Sigmoid colon (tissue), 7 donors: ENCODE results near the gene MVB12B. TPM values are rescaled to one million over a fixed set of nuclear protein-coding genes. Genes with fewer than 3 reads are reported as not detected.
A peak's percentile ranks its signal among the peaks of the same experiment; 100 is the strongest.

ENCODE experiments used
- DNase-seq: peaks from one replicate; pipeline ENCODE4 v3.0.0-alpha.2; 2019
- H3K27ac ChIP-seq, 4 donors: fragments of 200-600 bp; sonication (generic); one replicate each; pipeline ENCODE4 v1.5.1; 2016 to 2019; ENCODE audit warnings: mild to moderate bottlenecking in 1 of 4
- H3K27me3 ChIP-seq, 3 donors: fragments of 200-600 bp; sonication (generic); one replicate each; pipeline ENCODE4 v1.5.1; 2019; ENCODE audit warnings: mild to moderate bottlenecking in 1 of 3
- H3K36me3 ChIP-seq, 4 donors: fragments of 200-600 bp; sonication (generic); one replicate each; pipeline ENCODE4 v1.5.1; 2016 to 2019
- H3K4me1 ChIP-seq, 4 donors: fragments of 200-600 bp; sonication (generic); one replicate each; pipeline ENCODE4 v1.5.1; 2017 to 2019
- H3K4me3 ChIP-seq, 4 donors: fragments of 200-600 bp; sonication (generic); one replicate each; pipeline ENCODE4 v1.5.1; 2017 to 2019; ENCODE audit warnings: mild to moderate bottlenecking in 2 of 4, moderate library complexity in 1 of 4
- H3K9me3 ChIP-seq, 4 donors: fragments of 200-600 bp in 3 of 4; sonication (generic) in 3 of 4; one replicate each; pipeline versions ENCODE4 v1.5.1 to v1.6.1; 2013 to 2019
- CTCF ChIP-seq, 4 experiments: fragments of 450-650 bp in 3 of 4; fragments of 200-600 bp in 1 of 4; IDR thresholded peaks; one replicate each; pipeline ENCODE4 v1.5.1; 2016 to 2019; ENCODE audit warnings: antibody characterized with exemption in 4 of 4, mild to moderate bottlenecking in 3 of 4, moderate library complexity in 2 of 4
- EP300 ChIP-seq, 4 donors: sonication (generic); formaldehyde crosslinking; IDR thresholded peaks; one replicate each; pipeline ENCODE4 v1.6.1; 2017; ENCODE audit warnings: antibody characterized with exemption in 4 of 4
- POLR2A ChIP-seq, 2 donors: fragments of 450-650 bp; IDR thresholded peaks; one replicate each; pipeline ENCODE4 v1.6.1; 2016; ENCODE audit warnings: antibody characterized with exemption in 2 of 2, mild to moderate bottlenecking in 2 of 2, moderate library complexity in 2 of 2
- POLR2AphosphoS5 ChIP-seq, 4 donors: sonication (generic); formaldehyde crosslinking; IDR thresholded peaks; one replicate each; pipeline ENCODE4 v1.6.1; 2017; ENCODE audit warnings: antibody characterized with exemption in 4 of 4
- whole genome bisulfite sequencing, 2 donors: extraction: QIAGEN DNeasy Blood & Tissue Kit; methylation state at CpG; one replicate each; pipeline ENCODE4 v1.1.7; 2013; 5-methylcytosine and 5-hydroxymethylcytosine counted together
- intact Hi-C: fragments of 100-400 bp; cut with DNase I; formaldehyde crosslinking; loops from one replicate; pipeline ENCODE4 v1.15.1; 2023
- polyA plus RNA-seq, 3 donors: library from polyadenylated mRNA; stranded (reverse); fragments of 200-250 nt; gene quantifications; one replicate each; pipeline ENCODE4 v1.2.3, GENCODE V29; 2013
- total RNA-seq, 4 donors: library from RNA; depleted of rRNA; stranded (reverse); fragments of >200 nt; gene quantifications; one replicate each; pipeline ENCODE4 v1.1.0, GENCODE V29; 2016
- donor health status: healthy with polysubstance abuse.
- donor health status: Bipolar disorder and iron deficiency.
- donor health status: healthy.

Gene MVB12B
- total and polyA plus RNA-seq, 7 donors = 5.1 to 14.4 (median 12.2) TPM

GRCh38 chr9:126348911-126349550 is 22.4 kb downstream of the MVB12B start:
- intact Hi-C loops = no loop called here
- peaks cover 0 to 4% (median 0%) of the 10 kb centered on the region in 4 donors for H3K4me1 ChIP-seq
- no peak for DNase-seq
- no peak overlapping the region for H3K4me3 ChIP-seq
- H3K27ac ChIP-seq = peak overlapping the region in 3 of 4 donors; percentile 10 to 50 (median 47)
- WGBS, 2 donors = 12 to 52% methylated on average over 7 of the region's 7 CpGs
- H3K36me3 ChIP-seq = peaks cover 0 to 14% (median 0%) of the 10 kb centered on the region in 4 donors
- H3K9me3 ChIP-seq = peaks cover 0 to 4% (median 0%) of the 10 kb centered on the region in 4 donors
- no peak for TF ChIP-seq POLR2A (IDR thresholded peaks at IDR 0.05)
- no peak for TF ChIP-seq CTCF (IDR thresholded peaks at IDR 0.05)
- no peak for TF ChIP-seq EP300 (IDR thresholded peaks at IDR 0.05)
- TF ChIP-seq POLR2AphosphoS5 (IDR thresholded peaks at IDR 0.05) = no peak
- H3K27me3 ChIP-seq = no peaks in the 10 kb centered on the region

GRCh38 chr9:126354887-126355770 is 28.5 kb downstream of the MVB12B start:
- 88 to 90% methylated on average over 12 of the region's 12 CpGs for WGBS, 2 donors
- H3K9me3 ChIP-seq = peaks cover 0 to 4% (median 0%) of the 10 kb centered on the region in 4 donors
- no peaks in the 10 kb centered on the region for H3K4me1 ChIP-seq
- DNase-seq = no peak
- no peak overlapping the region for H3K27ac ChIP-seq
- intact Hi-C loops = no loop called here
- H3K4me3 ChIP-seq = no peak overlapping the region
- no peaks in the 10 kb centered on the region for H3K27me3 ChIP-seq
- TF ChIP-seq POLR2A (IDR thresholded peaks at IDR 0.05) (no peak), EP300 (IDR thresholded peaks at IDR 0.05) (no peak), CTCF (IDR thresholded peaks at IDR 0.05) (no peak)
- H3K36me3 ChIP-seq = no peaks in the 10 kb centered on the region

- Histone ChIP-seq H3K36me3 (no peaks in the 10 kb centered on the region), H3K27me3 (no peaks in the 10 kb centered on the region), H3K4me1 (no peaks in the 10 kb centered on the region), H3K9me3 (peaks cover 0 to under 1% (median 0%) of the 10 kb centered on the region in 4 donors), H3K27ac (no peak overlapping the region), H3K4me3 (no peak overlapping the region)
- WGBS, 2 donors = 56 to 80% methylated on average over 1 of the region's 1 CpG
- no peak for DNase-seq
- intact Hi-C loops = no loop called here
- TF ChIP-seq CTCF (IDR thresholded peaks at IDR 0.05) (no peak), POLR2A (IDR thresholded peaks at IDR 0.05) (no peak), EP300 (IDR thresholded peaks at IDR 0.05) (no peak), POLR2AphosphoS5 (IDR thresholded peaks at IDR 0.05) (no peak)
These were observed 30.4 kb downstream of the MVB12B start for GRCh38 chr9:126357074-126357473.

GRCh38 chr9:126360073-126360472 is 33.4 kb downstream of the MVB12B start:
- intact Hi-C loops = no loop called here
- 78 to 85% methylated on average over 1 of the region's 1 CpG for WGBS, 2 donors
- TF ChIP-seq POLR2A (IDR thresholded peaks at IDR 0.05) (no peak), POLR2AphosphoS5 (IDR thresholded peaks at IDR 0.05) (no peak), EP300 (IDR thresholded peaks at IDR 0.05) (no peak)
- Histone ChIP-seq H3K36me3 (no peaks in the 10 kb centered on the region), H3K4me3 (no peak overlapping the region), H3K4me1 (peaks cover 0 to 10% (median 4%) of the 10 kb centered on the region in 4 donors), H3K9me3 (peaks cover 0 to 4% (median 0%) of the 10 kb centered on the region in 4 donors), H3K27me3 (no peaks in the 10 kb centered on the region), H3K27ac (no peak overlapping the region)
- no peak for DNase-seq

- intact Hi-C loops = no loop called here
- 94 to 97% methylated on average over 3 of the region's 3 CpGs for WGBS, 2 donors
- Histone ChIP-seq H3K27me3 (no peaks in the 10 kb centered on the region), H3K4me3 (no peak overlapping the region), H3K4me1 (peaks cover 0 to 20% (median 13%) of the 10 kb centered on the region in 4 donors), H3K9me3 (peaks cover 0 to 4% (median 0%) of the 10 kb centered on the region in 4 donors), H3K27ac (no peak overlapping the region), H3K36me3 (no peaks in the 10 kb centered on the region)
- TF ChIP-seq EP300 (IDR thresholded peaks at IDR 0.05) = no peak
- no peak for TF ChIP-seq POLR2A (IDR thresholded peaks at IDR 0.05)
- TF ChIP-seq CTCF (IDR thresholded peaks at IDR 0.05) = no peak
- no peak for TF ChIP-seq POLR2AphosphoS5 (IDR thresholded peaks at IDR 0.05)
- DNase-seq = no peak
These were observed 35.2 kb downstream of the MVB12B start for GRCh38 chr9:126361810-126362238.
